Muscle of back (tissue), 13 donors: ENCODE measurements around the gene TOB1. TPM values are rescaled to one million over a fixed set of nuclear protein-coding genes. Genes with fewer than 3 reads are reported as not detected.
A peak's percentile ranks its signal among the peaks of the same experiment; 100 is the strongest.

ENCODE experiments used
- DNase-seq, 3 donors: peaks; one replicate each; pipeline versions ENCODE4 v3.0.0 to v3.0.0-alpha.2; 2013
- long read RNA-seq, 9 donors: transcript quantifications; one replicate each; lab custom pipeline, GENCODE V29; 2026
- polyA plus RNA-seq, 10 donors: library from polyadenylated mRNA; unstranded; fragments of 120-200 nt; gene quantifications; one replicate each; pipeline ENCODE4 v1.2.1, GENCODE V29; 2013; ENCODE audit not compliant: insufficient read length in 10 of 10

The TOB1 gene
- polyA plus RNA-seq = 10 to 100 TPM; 42.7 to 80.0 (median 64.0) TPM
- long read RNA-seq, donor 1, transcript TOB1-202 (2 exons, 2,229 nt) = major isoform, 25 of 125 reads
- long read RNA-seq, donor 1, partial matches to known transcripts = 100 of 125 reads
- long read RNA-seq, donor 1, other reads (novel, unspliced or antisense) = 0 of 125 reads
- long read RNA-seq, donor 2, transcript TOB1-202 (2 exons, 2,229 nt) = major isoform, 10 of 10 reads
- long read RNA-seq, donor 2, partial matches to known transcripts = 0 of 10 reads
- long read RNA-seq, donor 2, other reads (novel, unspliced or antisense) = 0 of 10 reads
- long read RNA-seq, donor 3 = 0 reads
- long read RNA-seq, donor 4, transcript TOB1-202 (2 exons, 2,229 nt) = major isoform, 12 of 94 reads
- long read RNA-seq, donor 4, partial matches to known transcripts = 82 of 94 reads
- long read RNA-seq, donor 4, other reads (novel, unspliced or antisense) = 0 of 94 reads
- long read RNA-seq, donor 5, transcript TOB1-202 (2 exons, 2,229 nt) = major isoform, 16 of 17 reads
- long read RNA-seq, donor 5, partial matches to known transcripts = 0 of 17 reads
- long read RNA-seq, donor 5, other reads (novel, unspliced or antisense) = 0 of 17 reads
- long read RNA-seq, donor 6, transcript TOB1-202 (2 exons, 2,229 nt) = major isoform, 30 of 30 reads
- long read RNA-seq, donor 6, partial matches to known transcripts = 0 of 30 reads
- long read RNA-seq, donor 6, other reads (novel, unspliced or antisense) = 0 of 30 reads
- long read RNA-seq, donor 7, transcript TOB1-202 (2 exons, 2,229 nt) = major isoform, 7 of 73 reads
- long read RNA-seq, donor 7, partial matches to known transcripts = 65 of 73 reads
- long read RNA-seq, donor 7, other reads (novel, unspliced or antisense) = 0 of 73 reads
- long read RNA-seq, donor 8, transcript TOB1-202 (2 exons, 2,229 nt) = major isoform, 5 of 5 reads
- long read RNA-seq, donor 8, partial matches to known transcripts = 0 of 5 reads
- long read RNA-seq, donor 8, other reads (novel, unspliced or antisense) = 0 of 5 reads
- long read RNA-seq, donor 9, partial matches to known transcripts = 0 of 4 reads
- long read RNA-seq, donor 9, other reads (novel, unspliced or antisense) = 0 of 4 reads

GRCh38 chr17:50866261-50866949 lies at the start of gene TOB1:
TOB1 (minus strand) TSS chr17:50866354; CDS start chr17:50864017, 2,337 bp downstream.
- DNase-seq = peak; percentile 97 to 99 (median 97)

- DNase-seq = no peak
Measured at GRCh38 chr17:50914505-50915063, 48.4 kb upstream of the TOB1 start.

- DNase-seq = no peak
Measured at GRCh38 chr17:50913120-50913519, 47.0 kb upstream of the TOB1 start.

- no peak for DNase-seq
Measured at GRCh38 chr17:50911890-50912289, 45.7 kb upstream of the TOB1 start.

GRCh38 chr17:50911450-50911849 lies 45.3 kb upstream of the TOB1 start:
- DNase-seq = no peak

- no peak for DNase-seq
Measured at GRCh38 chr17:50909765-50910605, 43.8 kb upstream of the TOB1 start.

- no peak for DNase-seq
Measured at GRCh38 chr17:50908860-50909764, 43.0 kb upstream of the TOB1 start.

GRCh38 chr17:50908140-50908859 lies 42.1 kb upstream of the TOB1 start:
- no peak for DNase-seq

- no peak for DNase-seq
Measured at GRCh38 chr17:50906443-50906842, 40.3 kb upstream of the TOB1 start.

GRCh38 chr17:50905460-50905803 lies 39.3 kb upstream of the TOB1 start:
- no peak for DNase-seq

- peak in 2 of 3 donors; percentile 30 to 42 for DNase-seq
Measured at GRCh38 chr17:50904518-50905459, 38.6 kb upstream of the TOB1 start.

GRCh38 chr17:50903604-50904517 lies 37.7 kb upstream of the TOB1 start:
- DNase-seq = peak in 2 of 3 donors; percentile 30 to 65

- no peak for DNase-seq
Measured at GRCh38 chr17:50902372-50903353, 36.5 kb upstream of the TOB1 start.

- DNase-seq = no peak
Measured at GRCh38 chr17:50900383-50900892, 34.3 kb upstream of the TOB1 start.
